Measurements from ENCODE around the gene ACVR1B.

GRCh38 chr12:51948066-51948465, 3.4 kb upstream of the ACVR1B start:
- TF ChIP-seq CTCF (IDR thresholded peaks at IDR 0.05), result no peak
- TF ChIP-seq EZH2 (IDR thresholded peaks at IDR 0.05; ENCODE audit: borderline replicate concordance, insufficient read depth, low read depth, low read length, poor library complexity, severe bottlenecking), result no peak

All from B cell (primary cell).